ENCODE data around the gene EIF4EBP2.

- TF ChIP-seq CTCF (IDR thresholded peaks at IDR 0.05) = no peak
- TF ChIP-seq POLR2A (IDR thresholded peaks at IDR 0.05) = no peak
Observed at GRCh38 chr10:70367195-70367796, 36.6 kb upstream of the EIF4EBP2 start.
